Sigmoid colon (tissue), 7 donors: ENCODE results near the gene GINS3. TPM values are rescaled to one million over a fixed set of nuclear protein-coding genes. Genes with fewer than 3 reads are reported as not detected.

Experiments used
- DNase-seq: peaks from one replicate; pipeline ENCODE4 v3.0.0-alpha.2; 2019
- H3K27ac ChIP-seq, 4 donors: fragments of 200-600 bp; sonication (generic); one replicate each; pipeline ENCODE4 v1.5.1; 2016 to 2019; ENCODE audit warnings: mild to moderate bottlenecking in 1 of 4
- H3K27me3 ChIP-seq, 3 donors: fragments of 200-600 bp; sonication (generic); one replicate each; pipeline ENCODE4 v1.5.1; 2019; ENCODE audit warnings: mild to moderate bottlenecking in 1 of 3
- H3K36me3 ChIP-seq, 4 donors: fragments of 200-600 bp; sonication (generic); one replicate each; pipeline ENCODE4 v1.5.1; 2016 to 2019
- H3K4me1 ChIP-seq, 4 donors: fragments of 200-600 bp; sonication (generic); one replicate each; pipeline ENCODE4 v1.5.1; 2017 to 2019
- H3K4me3 ChIP-seq, 4 donors: fragments of 200-600 bp; sonication (generic); one replicate each; pipeline ENCODE4 v1.5.1; 2017 to 2019; ENCODE audit warnings: mild to moderate bottlenecking in 2 of 4, moderate library complexity in 1 of 4
- H3K9me3 ChIP-seq, 4 donors: fragments of 200-600 bp in 3 of 4; sonication (generic) in 3 of 4; one replicate each; pipeline versions ENCODE4 v1.5.1 to v1.6.1; 2013 to 2019
- CTCF ChIP-seq, 4 experiments: fragments of 450-650 bp in 3 of 4; fragments of 200-600 bp in 1 of 4; IDR thresholded peaks; one replicate each; pipeline ENCODE4 v1.5.1; 2016 to 2019; ENCODE audit warnings: antibody characterized with exemption in 4 of 4, mild to moderate bottlenecking in 3 of 4, moderate library complexity in 2 of 4
- EP300 ChIP-seq, 4 donors: sonication (generic); formaldehyde crosslinking; IDR thresholded peaks; one replicate each; pipeline ENCODE4 v1.6.1; 2017; ENCODE audit warnings: antibody characterized with exemption in 4 of 4
- POLR2A ChIP-seq, 2 donors: fragments of 450-650 bp; IDR thresholded peaks; one replicate each; pipeline ENCODE4 v1.6.1; 2016; ENCODE audit warnings: antibody characterized with exemption in 2 of 2, mild to moderate bottlenecking in 2 of 2, moderate library complexity in 2 of 2
- POLR2AphosphoS5 ChIP-seq, 4 donors: sonication (generic); formaldehyde crosslinking; IDR thresholded peaks; one replicate each; pipeline ENCODE4 v1.6.1; 2017; ENCODE audit warnings: antibody characterized with exemption in 4 of 4
- WGBS, 2 donors: extraction: QIAGEN DNeasy Blood & Tissue Kit; methylation state at CpG; one replicate each; pipeline ENCODE4 v1.1.7; 2013; 5-methylcytosine and 5-hydroxymethylcytosine counted together
- intact Hi-C: fragments of 100-400 bp; cut with DNase I; formaldehyde crosslinking; loops from one replicate; pipeline ENCODE4 v1.15.1; 2023
- polyA plus RNA-seq, 3 donors: library from polyadenylated mRNA; stranded (reverse); fragments of 200-250 nt; gene quantifications; one replicate each; pipeline ENCODE4 v1.2.3, GENCODE V29; 2013
- total RNA-seq, 4 donors: library from RNA; depleted of rRNA; stranded (reverse); fragments of >200 nt; gene quantifications; one replicate each; pipeline ENCODE4 v1.1.0, GENCODE V29; 2016
- donor health status: healthy with polysubstance abuse.
- donor health status: Bipolar disorder and iron deficiency.
- donor health status: healthy.

The GINS3 gene
- total and polyA plus RNA-seq, 7 donors, result 1.1 to 5.9 (median 2.5) TPM

GRCh38 chr16:58365623-58366022, 26.6 kb upstream of the GINS3 start:
- Histone ChIP-seq H3K27ac (no peak overlapping the region), H3K27me3 (peaks cover 0 to 4% (median 0%) of the 10 kb centered on the region in 3 donors), H3K4me3 (no peak overlapping the region), H3K4me1 (no peaks in the 10 kb centered on the region), H3K36me3 (no peaks in the 10 kb centered on the region), H3K9me3 (no peaks in the 10 kb centered on the region)
- TF ChIP-seq CTCF (IDR thresholded peaks at IDR 0.05) (no peak), EP300 (IDR thresholded peaks at IDR 0.05) (no peak), POLR2AphosphoS5 (IDR thresholded peaks at IDR 0.05) (no peak), POLR2A (IDR thresholded peaks at IDR 0.05) (no peak)
- no peak for DNase-seq
- WGBS, 2 donors, result 43 to 51% methylated on average over 2 of the region's 2 CpGs
- intact Hi-C loops, result no loop called here

GRCh38 chr16:58366247-58367031, 25.8 kb upstream of the GINS3 start:
- WGBS, 2 donors, result 63 to 74% methylated on average over 5 of the region's 5 CpGs
- H3K4me1 ChIP-seq, result no peaks in the 10 kb centered on the region
- DNase-seq, result no peak
- no peaks in the 10 kb centered on the region for H3K9me3 ChIP-seq
- intact Hi-C loops, result no loop called here
- no peak for TF ChIP-seq CTCF (IDR thresholded peaks at IDR 0.05)
- no peak for TF ChIP-seq EP300 (IDR thresholded peaks at IDR 0.05)
- TF ChIP-seq POLR2AphosphoS5 (IDR thresholded peaks at IDR 0.05), result no peak
- TF ChIP-seq POLR2A (IDR thresholded peaks at IDR 0.05), result no peak
- no peak overlapping the region for H3K4me3 ChIP-seq
- peaks cover 0 to 4% (median 0%) of the 10 kb centered on the region in 3 donors for H3K27me3 ChIP-seq
- no peaks in the 10 kb centered on the region for H3K36me3 ChIP-seq
- H3K27ac ChIP-seq, result no peak overlapping the region

GRCh38 chr16:58367252-58367651, 25.0 kb upstream of the GINS3 start:
- Histone ChIP-seq H3K4me1 (no peaks in the 10 kb centered on the region), H3K4me3 (no peak overlapping the region), H3K36me3 (no peaks in the 10 kb centered on the region), H3K27me3 (peaks cover 0 to 4% (median 0%) of the 10 kb centered on the region in 3 donors), H3K27ac (no peak overlapping the region), H3K9me3 (no peaks in the 10 kb centered on the region)
- no peak for DNase-seq
- no peak for TF ChIP-seq POLR2AphosphoS5 (IDR thresholded peaks at IDR 0.05)
- TF ChIP-seq POLR2A (IDR thresholded peaks at IDR 0.05), result no peak
- TF ChIP-seq CTCF (IDR thresholded peaks at IDR 0.05), result no peak
- TF ChIP-seq EP300 (IDR thresholded peaks at IDR 0.05), result no peak
- WGBS, 2 donors, result 89 to 91% methylated on average over 2 of the region's 2 CpGs
- intact Hi-C loops, result no loop called here

- peaks cover 0 to 4% (median 0%) of the 10 kb centered on the region in 3 donors for H3K27me3 ChIP-seq
- 90 to 94% methylated on average over 2 of the region's 2 CpGs for WGBS, 2 donors
- no peak overlapping the region for H3K4me3 ChIP-seq
- no peaks in the 10 kb centered on the region for H3K9me3 ChIP-seq
- intact Hi-C loops, result no loop called here
- no peaks in the 10 kb centered on the region for H3K36me3 ChIP-seq
- H3K4me1 ChIP-seq, result no peaks in the 10 kb centered on the region
- no peak for DNase-seq
- no peak overlapping the region for H3K27ac ChIP-seq
- no peak for TF ChIP-seq CTCF (IDR thresholded peaks at IDR 0.05)
Measured at GRCh38 chr16:58371841-58372240, 20.4 kb upstream of the GINS3 start.

- Histone ChIP-seq H3K27me3 (no peaks in the 10 kb centered on the region), H3K9me3 (no peaks in the 10 kb centered on the region), H3K36me3 (no peaks in the 10 kb centered on the region), H3K4me1 (no peaks in the 10 kb centered on the region), H3K27ac (no peak overlapping the region), H3K4me3 (no peak overlapping the region)
- no peak for DNase-seq
- intact Hi-C loops, result no loop called here
- TF ChIP-seq CTCF (IDR thresholded peaks at IDR 0.05) (no peak), EP300 (IDR thresholded peaks at IDR 0.05) (no peak), POLR2A (IDR thresholded peaks at IDR 0.05) (no peak), POLR2AphosphoS5 (IDR thresholded peaks at IDR 0.05) (no peak)
Measured at GRCh38 chr16:58375386-58375785, 16.9 kb upstream of the GINS3 start.
